ENCODE results near the gene RTN4RL1.

RTN4RL1 gene

DNA sequence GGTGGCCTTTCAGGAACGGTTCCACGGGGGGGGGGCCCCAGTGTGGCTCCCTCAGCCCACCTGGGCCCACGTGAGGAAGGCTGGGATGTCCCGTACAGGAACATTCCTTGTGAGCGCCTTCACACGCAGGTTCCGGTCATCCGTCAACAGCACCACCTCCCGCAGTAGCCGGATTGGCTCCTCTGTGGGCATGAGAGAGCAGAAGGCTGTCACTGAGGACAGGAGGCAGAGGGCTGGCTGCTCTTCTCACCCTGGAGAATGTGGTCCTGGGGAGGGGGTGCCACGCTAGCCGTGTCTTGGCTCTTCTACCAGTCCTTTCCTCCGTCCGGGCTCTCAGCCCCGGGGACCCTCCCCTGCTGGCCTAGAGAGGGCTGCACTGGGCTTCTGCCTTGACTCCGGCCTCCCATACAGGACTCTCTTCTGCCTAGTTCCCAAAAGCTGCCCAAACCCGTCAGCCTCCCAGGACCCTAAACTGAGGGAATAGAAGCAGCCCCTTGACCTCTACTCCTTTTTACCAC, 36.4 kb upstream of the RTN4RL1 start:
- no peak for DNase-seq
- in situ Hi-C loops (cut with MboI; ENCODE audit: low pct_unique_long_range_greater_than_20kb, low sequenced_read_pairs) = loop anchor here (25.0 kb wide), 1 partner anchor 176 kb away; no protein-coding TSS in a partner anchor

- in situ Hi-C loops (cut with MboI; ENCODE audit: low pct_unique_long_range_greater_than_20kb, low sequenced_read_pairs) = loop anchor here (25.0 kb wide), 1 partner anchor 176 kb away; no protein-coding TSS in a partner anchor
- DNase-seq = no peak
Observed at GRCh38 chr17:2060681-2061440, 35.7 kb upstream of the RTN4RL1 start.

- in situ Hi-C loops (cut with MboI; ENCODE audit: low pct_unique_long_range_greater_than_20kb, low sequenced_read_pairs) = loop anchor here (25.0 kb wide), 1 partner anchor 177 kb away; no protein-coding TSS in a partner anchor
- no peak for DNase-seq
Observed at GRCh38 chr17:2060385-2060658, 35.2 kb upstream of the RTN4RL1 start.

GRCh38 chr17:2059547-2060384, 34.6 kb upstream of the RTN4RL1 start:
- in situ Hi-C loops (cut with MboI; ENCODE audit: low pct_unique_long_range_greater_than_20kb, low sequenced_read_pairs) = loop anchor here (25.0 kb wide), 1 partner anchor 178 kb away; no protein-coding TSS in a partner anchor

GRCh38 chr17:2058586-2059546, 33.7 kb upstream of the RTN4RL1 start:
- in situ Hi-C loops (cut with MboI; ENCODE audit: low pct_unique_long_range_greater_than_20kb, low sequenced_read_pairs) = loop anchor here (25.0 kb wide), 1 partner anchor 178 kb away; no protein-coding TSS in a partner anchor
- DNase-seq = peak; percentile 86

More at GRCh38 chr17:2059547-2060384, 34.6 kb upstream of the RTN4RL1 start:
- no peak for DNase-seq

DNA sequence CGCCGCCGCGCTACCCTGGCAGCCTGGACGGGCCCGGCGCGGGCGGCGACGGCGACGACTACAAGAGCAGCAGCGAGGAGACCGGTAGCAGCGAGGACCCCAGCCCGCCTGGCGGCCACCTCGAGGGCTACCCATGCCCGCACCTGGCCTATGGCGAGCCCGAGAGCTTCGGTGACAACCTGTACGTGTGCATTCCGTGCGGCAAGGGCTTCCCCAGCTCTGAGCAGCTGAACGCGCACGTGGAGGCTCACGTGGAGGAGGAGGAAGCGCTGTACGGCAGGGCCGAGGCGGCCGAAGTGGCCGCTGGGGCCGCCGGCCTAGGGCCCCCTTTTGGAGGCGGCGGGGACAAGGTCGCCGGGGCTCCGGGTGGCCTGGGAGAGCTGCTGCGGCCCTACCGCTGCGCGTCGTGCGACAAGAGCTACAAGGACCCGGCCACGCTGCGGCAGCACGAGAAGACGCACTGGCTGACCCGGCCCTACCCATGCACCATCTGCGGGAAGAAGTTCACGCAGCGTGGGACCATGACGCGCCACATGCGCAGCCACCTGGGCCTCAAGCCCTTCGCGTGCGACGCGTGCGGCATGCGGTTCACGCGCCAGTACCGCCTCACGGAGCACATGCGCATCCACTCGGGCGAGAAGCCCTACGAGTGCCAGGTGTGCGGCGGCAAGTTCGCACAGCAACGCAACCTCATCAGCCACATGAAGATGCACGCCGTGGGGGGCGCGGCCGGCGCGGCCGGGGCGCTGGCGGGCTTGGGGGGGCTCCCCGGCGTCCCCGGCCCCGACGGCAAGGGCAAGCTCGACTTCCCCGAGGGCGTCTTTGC, 32.8 kb upstream of the RTN4RL1 start:
- in situ Hi-C loops (cut with MboI; ENCODE audit: low pct_unique_long_range_greater_than_20kb, low sequenced_read_pairs) = loop anchor here (25.0 kb wide), 1 partner anchor 179 kb away; no protein-coding TSS in a partner anchor
- no peak for DNase-seq

GRCh38 chr17:2057175-2057759, 32.1 kb upstream of the RTN4RL1 start:
- in situ Hi-C loops (cut with MboI; ENCODE audit: low pct_unique_long_range_greater_than_20kb, low sequenced_read_pairs) = loop anchor here (25.0 kb wide), 1 partner anchor 180 kb away; no protein-coding TSS in a partner anchor
- no peak for DNase-seq

- in situ Hi-C loops (cut with MboI; ENCODE audit: low pct_unique_long_range_greater_than_20kb, low sequenced_read_pairs) = loop anchor here (25.0 kb wide), 1 partner anchor 181 kb away; no protein-coding TSS in a partner anchor
- DNase-seq = no peak
Observed at GRCh38 chr17:2056206-2057174, 31.4 kb upstream of the RTN4RL1 start.

GRCh38 chr17:2055292-2056205, 30.4 kb upstream of the RTN4RL1 start:
- in situ Hi-C loops (cut with MboI; ENCODE audit: low pct_unique_long_range_greater_than_20kb, low sequenced_read_pairs) = loop anchor here (25.0 kb wide), 1 partner anchor 182 kb away; no protein-coding TSS in a partner anchor
- DNase-seq = no peak

DNA sequence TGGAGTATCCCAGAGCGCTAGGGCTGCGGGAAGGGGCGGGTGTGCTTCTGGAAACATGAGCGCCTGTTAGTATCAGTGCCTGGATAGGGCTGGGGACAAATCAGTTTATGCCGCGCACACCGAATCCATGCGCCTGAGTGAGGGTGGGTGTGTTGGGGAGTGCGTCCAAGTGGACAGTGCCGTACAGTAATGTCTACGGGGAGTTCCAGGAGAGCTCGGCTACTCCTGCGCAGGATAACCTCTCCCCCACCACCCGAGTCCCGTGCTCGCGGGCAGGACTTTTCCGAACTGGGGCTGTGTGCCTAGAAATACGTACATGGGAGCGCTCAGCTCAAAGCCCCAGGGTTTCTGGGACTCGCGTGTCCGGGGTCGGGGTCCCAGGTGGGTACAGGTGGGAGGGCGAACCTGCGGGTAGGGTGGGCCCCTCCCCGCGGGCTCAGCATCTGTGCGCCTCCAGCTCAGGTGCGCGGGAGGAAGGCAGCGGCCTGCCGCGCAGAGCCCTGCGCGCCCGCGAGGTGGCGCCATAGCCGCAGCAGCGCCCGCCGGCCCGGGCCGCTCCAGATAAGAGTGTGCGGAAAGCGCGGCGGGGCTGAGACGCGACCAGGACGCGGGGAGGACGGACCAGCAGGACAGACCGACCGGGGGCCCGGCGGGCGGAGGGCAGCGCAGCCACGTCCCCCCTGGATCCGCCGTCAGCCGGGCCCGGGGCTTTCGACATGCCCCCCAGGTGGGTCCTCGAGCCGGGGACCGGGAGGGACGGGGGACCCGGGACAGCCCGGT, 29.6 kb upstream of the RTN4RL1 start, which contains the start of gene HIC1:
TSS of gene HIC1 (plus strand) at position 592 of the 780 bp plus-strand sequence. CDS start 1,588 bp downstream, outside the sequence.
- peak; percentile 87 for DNase-seq
- in situ Hi-C loops (cut with MboI; ENCODE audit: low pct_unique_long_range_greater_than_20kb, low sequenced_read_pairs) = loop anchor here (25.0 kb wide), 1 partner anchor 183 kb away; no protein-coding TSS in a partner anchor

- in situ Hi-C loops (cut with MboI; ENCODE audit: low pct_unique_long_range_greater_than_20kb, low sequenced_read_pairs) = loop anchor here (25.0 kb wide), 1 partner anchor 183 kb away; no protein-coding TSS in a partner anchor
- no peak for DNase-seq
Observed at GRCh38 chr17:2054262-2054511, 29.1 kb upstream of the RTN4RL1 start.

- peak; percentile 72 for DNase-seq
- in situ Hi-C loops (cut with MboI; ENCODE audit: low pct_unique_long_range_greater_than_20kb, low sequenced_read_pairs) = loop anchor here (25.0 kb wide), 1 partner anchor 184 kb away; no protein-coding TSS in a partner anchor
Observed at GRCh38 chr17:2053380-2054261, 28.5 kb upstream of the RTN4RL1 start.

DNA sequence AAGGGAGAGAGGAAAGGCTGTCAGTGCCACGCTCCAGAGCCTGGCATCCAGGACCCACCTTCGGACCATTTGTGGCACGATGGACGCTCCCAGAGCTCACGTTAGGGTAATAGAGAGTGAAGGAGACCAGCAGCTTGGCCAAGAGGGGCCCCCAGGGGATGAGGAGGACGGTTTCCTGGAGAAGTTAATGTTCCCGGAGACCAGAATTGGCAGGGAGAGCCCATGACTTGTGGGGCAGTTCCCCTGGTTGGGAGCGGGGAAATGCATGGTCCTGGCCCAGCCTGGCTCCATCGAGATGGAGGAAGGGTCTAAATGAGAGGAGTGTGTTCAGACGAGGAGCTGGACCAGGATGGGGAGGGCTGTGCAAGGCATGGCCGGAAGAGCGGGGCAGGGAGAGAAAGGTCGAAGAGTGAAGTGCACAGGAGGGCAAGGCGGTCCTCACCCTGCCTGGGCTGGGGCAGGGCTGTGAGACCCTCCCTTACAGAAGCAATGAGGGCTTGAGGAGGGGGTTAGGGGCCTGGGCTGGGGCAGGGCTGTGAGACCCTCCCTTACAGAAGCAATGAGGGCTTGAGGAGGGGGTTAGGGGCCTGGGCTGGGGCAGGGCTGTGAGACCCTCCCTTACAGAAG, 26.9 kb upstream of the RTN4RL1 start:
- in situ Hi-C loops (cut with MboI; ENCODE audit: low pct_unique_long_range_greater_than_20kb, low sequenced_read_pairs) = loop anchor here (25.0 kb wide), 1 partner anchor 185 kb away; no protein-coding TSS in a partner anchor
- no peak for DNase-seq
